ENCODE results near the gene SLC7A10. TPM values are rescaled to one million over a fixed set of nuclear protein-coding genes. Genes with fewer than 3 reads are reported as not detected.

Gene SLC7A10
- total RNA-seq, 1 experiment from 2014 or later = not detected

DNA sequence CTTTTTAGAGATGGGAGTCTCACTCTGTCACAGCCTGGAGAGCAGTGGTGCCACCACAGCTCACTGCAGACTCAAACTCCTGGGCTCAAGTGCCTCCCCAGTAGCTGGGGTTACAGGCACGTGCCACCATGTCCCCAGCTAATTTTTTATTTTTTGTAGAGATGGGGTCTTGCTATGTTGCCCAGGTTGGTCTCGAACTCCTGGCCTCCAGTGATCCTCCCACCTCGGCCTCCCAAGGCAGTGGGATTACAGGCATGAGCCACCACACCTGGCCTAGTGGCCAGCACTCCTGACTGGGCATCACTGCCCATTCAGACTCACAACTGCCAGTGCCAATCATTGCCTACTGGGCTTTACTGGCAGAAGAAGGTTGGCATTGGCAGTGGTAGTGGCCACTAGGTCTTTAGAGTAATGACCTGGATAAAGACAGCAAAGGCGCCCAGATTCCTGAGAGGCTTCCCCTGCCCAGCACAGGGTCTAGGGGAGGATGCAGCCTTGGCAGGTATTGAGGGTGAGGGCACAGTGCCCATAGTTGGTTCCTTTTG, 26.8 kb upstream of the SLC7A10 start:
- Mint-ChIP-seq H3K27ac (ENCODE audit: unreplicated experiment) (no peak overlapping the region), H3K4me1 (ENCODE audit: low read depth, unreplicated experiment) (no peaks in the 10 kb centered on the region), H3K36me3 (ENCODE audit: insufficient read depth, unreplicated experiment) (no peaks in the 10 kb centered on the region), H3K4me3 (ENCODE audit: low read depth, unreplicated experiment) (no peak overlapping the region), H3K9me3 (ENCODE audit: low read depth, unreplicated experiment) (no peaks in the 10 kb centered on the region), H3K27me3 (ENCODE audit: unreplicated experiment) (peaks cover 30% of the 10 kb centered on the region)
- intact Hi-C loops (cut with micrococcal nuclease; ENCODE audit: unreplicated experiment) = no loop called here
- no TSS peak for BruUV-seq (replicated peaks)
- CTCF ChIA-PET = no interaction called here
- DNase-seq = no peak
- TF ChIP-seq, protein P1, sequence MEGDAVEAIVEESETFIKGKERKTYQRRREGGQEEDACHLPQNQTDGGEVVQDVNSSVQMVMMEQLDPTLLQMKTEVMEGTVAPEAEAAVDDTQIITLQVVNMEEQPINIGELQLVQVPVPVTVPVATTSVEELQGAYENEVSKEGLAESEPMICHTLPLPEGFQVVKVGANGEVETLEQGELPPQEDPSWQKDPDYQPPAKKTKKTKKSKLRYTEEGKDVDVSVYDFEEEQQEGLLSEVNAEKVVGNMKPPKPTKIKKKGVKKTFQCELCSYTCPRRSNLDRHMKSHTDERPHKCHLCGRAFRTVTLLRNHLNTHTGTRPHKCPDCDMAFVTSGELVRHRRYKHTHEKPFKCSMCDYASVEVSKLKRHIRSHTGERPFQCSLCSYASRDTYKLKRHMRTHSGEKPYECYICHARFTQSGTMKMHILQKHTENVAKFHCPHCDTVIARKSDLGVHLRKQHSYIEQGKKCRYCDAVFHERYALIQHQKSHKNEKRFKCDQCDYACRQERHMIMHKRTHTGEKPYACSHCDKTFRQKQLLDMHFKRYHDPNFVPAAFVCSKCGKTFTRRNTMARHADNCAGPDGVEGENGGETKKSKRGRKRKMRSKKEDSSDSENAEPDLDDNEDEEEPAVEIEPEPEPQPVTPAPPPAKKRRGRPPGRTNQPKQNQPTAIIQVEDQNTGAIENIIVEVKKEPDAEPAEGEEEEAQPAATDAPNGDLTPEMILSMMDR (IDR thresholded peaks at IDR 0.05; ENCODE audit: unreplicated experiment) = no peak

DNA sequence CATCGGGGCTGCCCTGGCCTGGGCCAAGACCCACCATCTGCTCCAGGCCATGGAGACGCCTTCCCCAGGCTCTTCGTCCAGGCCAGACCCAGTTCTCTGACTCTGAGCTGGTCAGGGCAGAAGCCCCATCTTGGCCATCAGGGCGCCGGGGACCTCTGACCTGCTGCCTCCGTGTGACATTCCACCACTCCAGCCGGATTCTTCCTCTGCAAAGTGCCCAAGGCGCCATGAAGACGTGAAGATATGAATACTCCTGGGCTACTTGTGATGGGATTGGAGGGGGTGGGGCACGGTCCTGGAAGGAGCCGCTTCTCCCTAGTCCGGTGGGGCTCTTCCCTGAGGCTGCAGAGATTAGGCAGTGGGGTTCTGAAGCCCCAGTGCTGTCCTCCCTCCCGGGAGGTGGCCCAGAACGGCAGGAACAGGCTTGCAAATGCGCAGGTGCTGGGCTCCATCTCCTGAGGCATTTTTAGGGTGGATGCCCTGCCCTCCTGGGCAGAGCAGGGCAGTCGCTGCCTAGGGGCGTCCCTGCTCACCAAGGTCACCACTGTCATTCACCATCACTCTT, 26.0 kb upstream of the SLC7A10 start:
- no peaks in the 10 kb centered on the region for H3K4me1 Mint-ChIP-seq (ENCODE audit: low read depth, unreplicated experiment)
- H3K4me3 Mint-ChIP-seq (ENCODE audit: low read depth, unreplicated experiment) = no peak overlapping the region
- TF ChIP-seq, protein P1 (IDR thresholded peaks at IDR 0.05; ENCODE audit: unreplicated experiment) = no peak
- no peak for DNase-seq
- intact Hi-C loops (cut with micrococcal nuclease; ENCODE audit: unreplicated experiment) = no loop called here
- CTCF ChIA-PET = interaction anchor here (0.6 to 0.8 kb wide), 2 partner anchors 114 to 939 kb away, joined by 3 read pairs; no protein-coding TSS in a partner anchor
- H3K27ac Mint-ChIP-seq (ENCODE audit: unreplicated experiment) = no peak overlapping the region
- BruUV-seq (replicated peaks) = no TSS peak
- no peaks in the 10 kb centered on the region for H3K9me3 Mint-ChIP-seq (ENCODE audit: low read depth, unreplicated experiment)
- H3K36me3 Mint-ChIP-seq (ENCODE audit: insufficient read depth, unreplicated experiment) = no peaks in the 10 kb centered on the region
- peaks cover 21% of the 10 kb centered on the region for H3K27me3 Mint-ChIP-seq (ENCODE audit: unreplicated experiment)

DNA sequence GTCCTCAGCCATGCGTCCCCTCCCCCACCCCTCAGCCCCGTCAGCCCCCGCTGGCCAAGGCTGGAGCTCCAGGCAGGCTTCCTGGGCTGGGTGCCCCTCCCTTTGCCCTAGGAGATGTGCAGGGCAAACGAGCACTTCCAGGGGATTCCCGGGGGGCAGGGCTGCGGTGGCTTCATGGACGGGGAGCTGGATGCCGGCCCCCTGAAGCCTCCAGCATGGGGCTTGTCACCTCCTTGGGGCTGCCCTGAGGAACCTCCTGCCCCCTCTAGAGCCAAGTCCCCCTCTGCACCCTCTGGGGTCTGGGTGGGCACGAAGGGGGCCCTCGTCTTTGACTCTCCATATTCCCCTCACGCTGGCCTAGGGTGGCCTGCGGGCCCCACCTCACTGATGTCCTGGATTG, 25.4 kb upstream of the SLC7A10 start:
- BruUV-seq (replicated peaks) = no TSS peak
- CTCF ChIA-PET = interaction anchor here (0.6 to 0.8 kb wide), 2 partner anchors 114 to 940 kb away, joined by 3 read pairs; no protein-coding TSS in a partner anchor
- peaks cover 16% of the 10 kb centered on the region for H3K27me3 Mint-ChIP-seq (ENCODE audit: unreplicated experiment)
- H3K27ac Mint-ChIP-seq (ENCODE audit: unreplicated experiment) = no peak overlapping the region
- no peak for DNase-seq
- H3K36me3 Mint-ChIP-seq (ENCODE audit: insufficient read depth, unreplicated experiment) = no peaks in the 10 kb centered on the region
- H3K9me3 Mint-ChIP-seq (ENCODE audit: low read depth, unreplicated experiment) = no peaks in the 10 kb centered on the region
- H3K4me3 Mint-ChIP-seq (ENCODE audit: low read depth, unreplicated experiment) = no peak overlapping the region
- H3K4me1 Mint-ChIP-seq (ENCODE audit: low read depth, unreplicated experiment) = no peaks in the 10 kb centered on the region
- TF ChIP-seq, protein P1 (IDR thresholded peaks at IDR 0.05; ENCODE audit: unreplicated experiment) = no peak
- intact Hi-C loops (cut with micrococcal nuclease; ENCODE audit: unreplicated experiment) = no loop called here

DNA sequence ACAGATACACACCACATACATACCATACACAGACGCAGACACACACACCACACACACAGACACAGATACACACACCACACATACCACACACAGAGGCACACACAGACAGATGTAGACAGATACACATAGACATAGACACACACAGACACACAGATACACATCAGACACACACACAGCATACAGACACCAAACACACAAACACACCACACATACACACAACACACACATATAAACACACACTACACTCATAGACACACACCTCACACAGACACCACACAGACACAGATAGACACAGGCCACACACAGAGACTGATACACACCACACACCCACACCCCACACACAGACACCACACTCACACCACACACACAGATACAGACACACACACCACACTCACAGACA, 24.9 kb upstream of the SLC7A10 start:
- intact Hi-C loops (cut with micrococcal nuclease; ENCODE audit: unreplicated experiment) = no loop called here
- TF ChIP-seq, protein P1 (IDR thresholded peaks at IDR 0.05; ENCODE audit: unreplicated experiment) = no peak
- Mint-ChIP-seq H3K4me3 (ENCODE audit: low read depth, unreplicated experiment) (no peak overlapping the region), H3K27me3 (ENCODE audit: unreplicated experiment) (peaks cover 10% of the 10 kb centered on the region), H3K27ac (ENCODE audit: unreplicated experiment) (no peak overlapping the region), H3K4me1 (ENCODE audit: low read depth, unreplicated experiment) (no peaks in the 10 kb centered on the region), H3K9me3 (ENCODE audit: low read depth, unreplicated experiment) (no peaks in the 10 kb centered on the region), H3K36me3 (ENCODE audit: insufficient read depth, unreplicated experiment) (no peaks in the 10 kb centered on the region)
- no peak for DNase-seq
- CTCF ChIA-PET = no interaction called here
- no TSS peak for BruUV-seq (replicated peaks)

Data from Calu3 (cell line).